NCI-H1436 treated with DMSO at 0.1 percent for 48 hours (cell line): ENCODE results near the gene KIAA0232.
A peak's percentile ranks its signal among the peaks of the same experiment; 100 is the strongest.

Experiments used
- DNase-seq: peaks from one replicate; lab custom pipeline; 2025; lab: John Stamatoyannopoulos, UW

Gene KIAA0232, protein sequence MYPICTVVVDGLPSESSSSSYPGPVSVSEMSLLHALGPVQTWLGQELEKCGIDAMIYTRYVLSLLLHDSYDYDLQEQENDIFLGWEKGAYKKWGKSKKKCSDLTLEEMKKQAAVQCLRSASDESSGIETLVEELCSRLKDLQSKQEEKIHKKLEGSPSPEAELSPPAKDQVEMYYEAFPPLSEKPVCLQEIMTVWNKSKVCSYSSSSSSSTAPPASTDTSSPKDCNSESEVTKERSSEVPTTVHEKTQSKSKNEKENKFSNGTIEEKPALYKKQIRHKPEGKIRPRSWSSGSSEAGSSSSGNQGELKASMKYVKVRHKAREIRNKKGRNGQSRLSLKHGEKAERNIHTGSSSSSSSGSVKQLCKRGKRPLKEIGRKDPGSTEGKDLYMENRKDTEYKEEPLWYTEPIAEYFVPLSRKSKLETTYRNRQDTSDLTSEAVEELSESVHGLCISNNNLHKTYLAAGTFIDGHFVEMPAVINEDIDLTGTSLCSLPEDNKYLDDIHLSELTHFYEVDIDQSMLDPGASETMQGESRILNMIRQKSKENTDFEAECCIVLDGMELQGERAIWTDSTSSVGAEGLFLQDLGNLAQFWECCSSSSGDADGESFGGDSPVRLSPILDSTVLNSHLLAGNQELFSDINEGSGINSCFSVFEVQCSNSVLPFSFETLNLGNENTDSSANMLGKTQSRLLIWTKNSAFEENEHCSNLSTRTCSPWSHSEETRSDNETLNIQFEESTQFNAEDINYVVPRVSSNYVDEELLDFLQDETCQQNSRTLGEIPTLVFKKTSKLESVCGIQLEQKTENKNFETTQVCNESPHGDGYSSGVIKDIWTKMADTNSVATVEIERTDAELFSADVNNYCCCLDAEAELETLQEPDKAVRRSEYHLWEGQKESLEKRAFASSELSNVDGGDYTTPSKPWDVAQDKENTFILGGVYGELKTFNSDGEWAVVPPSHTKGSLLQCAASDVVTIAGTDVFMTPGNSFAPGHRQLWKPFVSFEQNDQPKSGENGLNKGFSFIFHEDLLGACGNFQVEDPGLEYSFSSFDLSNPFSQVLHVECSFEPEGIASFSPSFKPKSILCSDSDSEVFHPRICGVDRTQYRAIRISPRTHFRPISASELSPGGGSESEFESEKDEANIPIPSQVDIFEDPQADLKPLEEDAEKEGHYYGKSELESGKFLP (N-terminal part only)

DNA sequence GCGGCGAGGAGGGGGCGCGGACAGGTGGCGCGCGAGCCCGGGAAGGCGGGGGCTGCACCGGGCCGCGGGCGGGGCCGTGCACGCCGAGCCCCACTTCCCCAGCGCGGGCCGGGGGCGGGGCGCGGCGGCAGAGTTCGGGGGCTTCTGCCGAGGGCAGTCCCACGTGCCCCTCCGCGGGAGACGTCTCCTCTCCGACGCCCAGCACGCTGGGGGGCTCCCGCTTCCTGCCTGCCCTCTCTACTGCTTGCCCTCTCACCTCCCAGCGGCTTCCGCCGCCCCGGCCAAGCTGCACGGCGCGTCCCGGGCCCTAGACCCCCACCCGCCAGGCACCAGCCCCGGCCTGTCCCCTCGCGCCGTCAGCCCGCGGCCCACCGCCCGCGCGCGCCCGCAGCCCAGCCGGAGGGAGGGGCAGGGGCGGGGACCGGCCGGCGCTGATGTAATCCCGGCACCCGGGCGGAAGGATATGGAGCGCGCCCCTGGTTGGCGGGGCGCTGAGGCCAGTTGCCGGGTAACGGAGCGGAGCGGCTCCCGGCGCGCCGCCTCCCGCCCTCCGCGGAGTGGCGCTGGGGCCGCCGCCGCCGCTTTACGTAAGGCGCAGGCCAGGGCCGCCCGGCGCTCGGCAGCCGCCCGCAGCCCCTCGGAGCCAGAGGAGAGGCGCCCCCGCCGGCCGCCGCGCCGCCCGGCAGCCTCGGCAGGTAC, at the start of gene KIAA0232:
KIAA0232 (plus strand) TSS at position 581 of the 699 bp plus-strand sequence. CDS start 41,727 bp downstream, outside the sequence.
- peak; percentile 19 for DNase-seq

GRCh38 chr4:6733358-6734164, 49.0 kb upstream of the KIAA0232 start:
- DNase-seq: no peak

DNA sequence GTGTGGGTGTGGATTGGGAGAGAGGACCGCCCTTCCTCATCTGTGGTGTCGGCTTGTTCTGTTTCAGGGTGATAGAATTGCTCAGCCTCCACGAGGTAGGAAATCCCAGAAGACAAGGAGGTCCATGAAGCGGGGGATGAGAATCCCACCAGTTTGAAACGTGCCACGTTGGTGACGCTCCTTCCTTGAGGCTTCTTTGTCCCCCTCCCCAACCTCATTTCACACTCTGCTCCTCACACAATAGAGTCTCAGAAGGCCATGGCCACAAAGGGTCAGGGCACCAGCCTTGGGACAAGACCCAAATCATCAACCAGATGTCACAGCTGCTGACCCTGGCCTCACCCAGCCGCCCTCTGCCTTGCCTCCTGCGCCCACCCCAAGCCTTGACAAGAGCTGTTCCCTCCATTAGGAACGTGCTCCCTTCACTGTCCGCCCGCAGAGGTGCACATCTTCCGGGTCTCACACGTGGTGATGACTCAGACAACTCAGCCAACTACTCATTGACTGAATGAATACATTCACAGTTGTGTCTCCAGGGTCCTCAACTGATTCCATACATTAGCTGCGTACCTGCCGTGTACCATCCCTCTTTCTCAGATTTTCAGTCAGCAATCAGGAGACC, 48.3 kb upstream of the KIAA0232 start:
- DNase-seq: no peak

DNA sequence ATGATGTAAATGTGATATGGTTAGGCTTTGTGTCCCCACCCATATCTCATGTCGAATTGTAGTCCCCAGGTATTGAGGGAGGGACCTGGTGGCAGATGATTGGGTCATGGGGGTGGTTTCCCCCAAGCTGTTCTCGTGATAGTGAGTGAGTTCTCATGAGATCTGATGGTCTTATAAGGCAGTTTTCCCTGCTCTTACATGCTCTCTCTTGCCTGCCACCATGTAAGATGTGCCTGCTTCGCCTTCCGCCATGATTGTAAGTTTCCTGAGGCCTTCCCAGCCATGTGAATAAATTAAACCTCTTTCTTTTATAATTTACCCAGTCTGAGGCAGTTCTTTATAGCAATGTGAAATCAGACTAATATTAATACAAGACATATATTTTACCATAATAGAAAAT, 42.6 kb upstream of the KIAA0232 start:
- no peak for DNase-seq

DNA sequence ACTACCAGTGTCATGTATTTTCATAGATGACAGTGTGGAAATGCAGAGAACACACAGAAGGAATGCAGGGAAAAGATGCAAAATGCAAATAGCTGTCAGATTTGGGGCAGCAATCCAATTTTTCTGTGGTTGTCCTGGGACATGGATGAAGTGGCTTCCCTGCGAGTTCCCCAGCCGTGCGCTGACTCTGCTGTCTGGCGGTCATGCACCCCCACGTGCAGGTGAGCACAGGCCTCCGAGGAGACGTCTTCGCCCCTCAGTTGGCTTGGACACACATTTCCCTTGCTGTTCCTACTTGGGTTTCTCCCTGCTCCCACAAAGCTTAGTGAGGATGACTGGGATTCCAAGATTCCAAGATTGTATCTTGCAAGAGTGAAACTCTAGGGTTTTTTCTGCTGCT, 42.2 kb upstream of the KIAA0232 start:
- DNase-seq: no peak

GRCh38 chr4:6742507-6742906, 40.0 kb upstream of the KIAA0232 start:
- DNase-seq: no peak

GRCh38 chr4:6742989-6743388, 39.5 kb upstream of the KIAA0232 start:
- no peak for DNase-seq

- no peak for DNase-seq
These were observed 35.7 kb upstream of the KIAA0232 start for GRCh38 chr4:6746721-6747293.

DNA sequence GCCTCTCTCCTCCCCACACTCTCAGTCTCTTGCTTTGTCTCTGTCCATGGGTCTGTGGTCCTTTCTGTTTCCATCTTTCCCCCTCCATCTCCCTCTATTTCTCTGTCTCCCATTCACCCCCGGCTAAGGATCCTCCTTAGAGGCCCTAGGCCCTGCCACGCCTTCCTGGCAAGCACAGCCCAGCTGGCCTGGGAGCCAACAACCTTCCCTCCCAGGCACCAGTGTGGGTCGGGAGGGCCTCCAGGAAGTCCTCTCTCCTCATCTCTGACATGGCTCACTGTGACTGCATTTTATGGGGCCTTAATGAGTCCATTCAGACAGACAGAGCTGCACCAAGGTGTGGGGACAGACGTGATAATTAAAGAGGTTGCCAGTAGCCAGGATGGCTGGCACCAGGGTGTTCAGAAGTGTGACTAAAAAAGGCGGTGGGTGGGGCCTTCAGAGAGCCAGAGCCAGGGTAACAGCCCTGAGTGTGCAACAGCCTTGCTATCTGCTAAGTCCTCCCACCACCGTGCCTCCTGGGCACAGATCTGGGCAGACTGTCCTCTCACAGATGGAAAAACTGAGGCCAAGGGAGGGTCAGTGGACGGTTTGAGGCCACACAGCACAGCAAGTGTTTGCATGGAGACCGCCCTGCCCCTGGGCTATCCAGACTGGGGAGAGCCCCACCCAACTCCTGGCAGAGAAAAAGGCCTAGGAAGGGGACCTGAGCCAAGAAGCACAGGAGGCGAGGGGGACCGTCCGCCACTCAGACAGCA, 35.1 kb upstream of the KIAA0232 start:
- no peak for DNase-seq

DNA sequence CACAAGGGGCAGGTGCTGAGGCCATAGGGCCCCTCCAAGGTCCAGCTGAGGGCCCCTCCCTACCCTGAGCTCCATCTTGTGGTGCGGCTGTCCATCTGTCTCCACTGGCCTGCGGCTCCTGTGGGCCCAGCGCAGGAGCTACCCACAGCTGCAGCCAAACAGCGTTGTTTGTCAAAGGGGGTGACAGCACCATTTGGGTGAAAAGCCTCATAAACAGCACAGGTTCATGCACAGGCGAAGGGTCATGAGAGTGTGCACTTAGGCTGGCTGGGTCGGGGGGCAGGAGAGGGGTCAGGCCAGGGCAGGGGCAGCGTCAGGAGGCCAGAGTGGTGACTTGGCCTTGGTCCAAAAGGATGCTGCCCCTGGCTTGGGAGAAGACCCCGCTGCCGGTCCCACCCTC, 34.2 kb upstream of the KIAA0232 start:
- DNase-seq: no peak

GRCh38 chr4:6749340-6750171, 33.0 kb upstream of the KIAA0232 start:
- no peak for DNase-seq

DNA sequence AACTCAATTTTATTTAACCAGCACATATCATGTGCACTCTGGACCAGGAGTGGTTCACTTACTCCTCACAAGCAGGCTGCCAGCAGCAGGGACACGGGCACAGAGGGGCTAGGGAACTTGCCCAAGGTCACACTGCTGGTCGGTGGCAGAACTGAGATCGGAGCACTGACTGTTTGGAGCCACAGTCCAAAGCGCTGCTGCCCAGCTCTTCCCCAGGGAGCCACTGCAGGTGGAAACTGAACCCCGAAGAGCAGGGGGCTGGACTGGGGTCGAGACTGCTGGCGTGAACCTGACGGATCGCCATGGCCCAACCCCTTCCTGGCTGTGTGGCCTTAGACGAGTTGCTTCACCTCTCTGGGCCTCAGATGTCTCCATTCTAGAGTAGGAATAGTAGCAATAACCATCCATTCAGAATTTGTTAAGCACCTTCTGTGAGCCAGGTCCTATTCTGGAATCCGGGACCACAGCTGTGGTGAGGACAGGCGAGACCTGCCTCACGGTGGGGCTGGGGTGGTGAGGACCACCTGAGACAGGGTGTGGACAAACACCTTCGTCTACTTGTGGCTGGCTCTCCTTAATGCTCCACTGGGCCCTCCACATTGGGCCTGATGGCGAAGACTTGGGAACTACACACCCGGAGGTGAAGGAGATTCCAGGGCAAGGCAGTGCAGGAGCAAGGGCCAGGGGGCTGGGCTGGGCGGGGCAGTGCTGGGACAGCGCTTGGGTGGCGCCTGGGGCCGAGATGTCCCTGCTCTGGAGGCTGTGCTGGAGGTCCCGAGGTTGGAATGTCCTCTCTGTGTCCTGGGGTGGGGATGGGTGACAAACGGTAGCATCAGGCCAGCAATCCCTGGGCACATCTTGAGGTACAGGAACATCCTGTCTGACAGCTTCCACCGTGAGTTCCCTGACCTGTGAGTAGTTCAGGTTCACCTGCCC, 32.0 kb upstream of the KIAA0232 start:
- DNase-seq: no peak

DNA sequence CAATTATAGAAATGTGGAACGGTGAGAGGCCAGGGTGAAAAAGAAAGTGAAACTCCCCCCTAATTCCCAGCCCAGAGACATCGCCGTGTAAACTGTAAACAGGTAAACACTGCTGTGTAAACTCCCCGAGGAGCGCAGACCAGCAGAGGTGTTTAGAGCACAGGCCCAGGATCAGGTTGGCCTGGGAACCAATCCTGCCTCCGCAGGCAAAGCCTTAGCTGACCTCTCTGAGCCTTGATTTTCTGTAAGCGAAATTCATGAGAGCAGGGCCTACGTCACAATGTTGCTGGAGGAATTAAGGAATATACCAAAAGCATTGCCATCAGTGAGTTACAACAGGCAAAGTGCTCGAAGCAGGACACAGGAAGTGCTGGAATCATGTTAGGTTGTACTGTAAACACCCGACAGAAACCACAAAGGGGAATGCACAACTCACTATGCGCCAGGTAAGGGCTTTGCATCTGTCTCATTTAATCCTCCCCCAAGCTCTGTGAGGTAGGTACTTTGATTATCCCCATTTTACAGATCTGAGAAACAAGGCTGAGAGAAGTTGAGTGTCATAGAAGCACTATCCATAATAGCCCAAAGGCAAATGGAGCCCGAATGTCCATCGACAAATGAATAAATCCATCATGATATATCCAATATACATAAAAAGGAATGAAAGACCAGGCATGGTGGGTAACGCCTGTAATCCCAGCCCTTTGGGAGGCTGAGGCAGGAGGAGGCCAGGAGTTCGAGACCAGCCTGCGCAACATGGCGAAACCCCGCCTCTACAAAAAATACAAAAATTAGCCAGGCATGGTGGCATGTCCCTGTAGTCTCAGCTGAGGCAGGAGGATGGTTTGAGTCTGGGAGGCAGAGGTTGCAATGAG, 30.7 kb upstream of the KIAA0232 start:
- no peak for DNase-seq

- DNase-seq: no peak
These were observed 30.1 kb upstream of the KIAA0232 start for GRCh38 chr4:6752486-6752829.

GRCh38 chr4:6753103-6753560, 29.4 kb upstream of the KIAA0232 start:
- no peak for DNase-seq

DNA sequence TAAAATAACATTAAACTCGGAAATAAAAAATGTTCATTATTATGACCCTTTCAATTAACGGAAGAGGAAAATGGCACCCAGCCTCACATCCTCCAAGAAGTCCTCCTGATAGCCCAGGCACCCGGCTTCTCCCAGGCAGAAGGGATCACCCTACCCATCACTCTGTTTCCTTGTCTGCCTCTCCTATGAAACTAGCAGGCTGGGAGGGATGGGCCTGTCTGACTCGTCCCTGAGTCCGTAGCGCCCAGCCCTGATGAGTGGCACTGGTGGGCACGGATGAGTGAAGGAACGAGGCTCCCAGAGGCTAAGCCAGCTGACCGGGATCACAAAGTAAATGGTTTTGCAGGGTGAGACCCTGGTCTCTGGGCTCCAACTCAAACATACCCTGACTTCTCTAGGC, 28.6 kb upstream of the KIAA0232 start:
- no peak for DNase-seq
